Measurements from ENCODE around the gene NFIB. TPM values are rescaled to one million over a fixed set of nuclear protein-coding genes. Genes with fewer than 3 reads are reported as not detected.

Gene NFIB
- total RNA-seq, 1 experiment from 2014 or later, result 13.6 TPM

DNA sequence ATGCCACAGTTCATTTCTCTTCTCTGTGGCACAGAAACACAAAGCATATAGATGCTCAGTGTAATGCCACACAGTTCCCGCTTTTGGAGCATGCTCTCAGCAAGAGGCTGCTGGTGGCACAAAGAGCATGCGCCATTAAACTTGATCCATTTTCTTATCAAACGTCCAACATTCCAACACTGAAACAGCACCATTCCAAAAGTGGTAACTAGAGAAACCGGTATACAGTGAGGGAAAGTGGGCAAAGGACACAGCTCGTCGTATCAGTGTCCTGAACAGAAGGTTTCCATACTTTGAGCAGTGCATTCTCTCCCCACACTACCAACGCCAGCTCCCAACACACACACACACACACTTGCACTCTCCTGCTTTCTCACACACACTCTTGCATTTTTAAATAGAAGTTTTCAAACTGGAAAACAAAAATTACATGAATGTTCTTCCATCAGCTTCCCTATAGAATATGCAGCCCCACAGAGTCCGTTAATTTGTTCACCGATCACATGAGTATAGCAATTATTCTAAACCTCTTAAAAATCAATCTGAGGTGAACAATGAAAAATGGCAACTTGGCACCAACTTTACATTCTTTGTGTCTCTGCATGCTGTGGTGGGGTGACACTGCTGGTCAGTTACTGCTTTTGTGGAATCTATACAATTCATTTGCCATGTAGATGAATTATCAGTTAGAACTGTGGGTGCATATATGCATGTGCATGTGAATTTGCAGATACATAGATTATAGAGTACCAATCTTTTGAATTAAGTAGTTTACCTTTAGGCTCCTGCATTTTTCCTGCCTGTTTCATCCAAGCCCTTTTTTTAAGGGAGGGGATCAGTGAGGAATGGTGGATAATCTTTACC lies 5.7 kb downstream of the NFIB start:
- no peak for DNase-seq (ENCODE audit: low spot score)

DNA sequence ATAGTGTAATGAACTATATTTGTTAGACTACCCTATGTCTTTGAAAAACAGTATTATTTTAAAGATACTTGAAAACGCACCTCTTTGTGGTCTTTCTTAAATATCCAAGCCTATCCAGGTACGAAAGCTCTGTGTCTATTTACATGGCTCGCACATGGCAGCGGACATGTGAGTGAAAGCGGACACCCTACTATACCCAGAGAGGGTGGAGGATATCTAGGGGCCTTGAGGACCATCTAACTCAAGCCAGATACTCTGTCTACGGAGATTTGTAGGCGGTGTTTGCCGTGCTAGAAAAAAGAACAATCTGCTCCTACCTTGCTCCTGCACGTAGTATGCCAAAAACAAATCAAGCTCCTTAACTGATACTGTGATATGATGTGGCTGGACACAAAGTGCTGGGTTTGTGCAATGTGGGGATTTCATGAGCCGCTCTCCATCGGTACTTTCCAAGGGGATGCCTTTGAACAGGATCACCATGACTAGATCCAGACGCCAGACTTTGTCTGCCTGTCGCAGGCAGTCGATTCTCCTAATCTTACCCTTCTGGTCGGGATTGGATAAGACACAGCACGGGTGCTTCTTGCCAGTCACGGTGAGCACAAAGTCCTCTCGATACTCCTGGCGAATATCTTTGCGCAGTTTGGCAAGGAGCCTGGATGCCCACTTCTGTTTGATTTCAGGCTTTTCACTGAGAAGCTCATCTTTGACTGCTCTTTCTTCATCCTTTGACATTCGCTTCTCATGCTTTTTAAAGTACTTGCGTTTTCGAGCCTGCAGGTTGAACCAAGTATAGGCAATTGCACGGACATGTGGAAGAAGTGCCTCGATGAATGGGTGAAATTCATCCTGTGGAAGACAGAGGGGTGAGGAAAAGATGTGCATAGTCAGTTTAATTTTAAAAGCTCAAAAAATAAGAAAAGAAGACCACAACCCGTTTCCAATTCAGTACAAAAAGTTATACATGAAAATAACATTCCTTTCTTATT lies 7.0 kb downstream of the NFIB start:
- DNase-seq (ENCODE audit: low spot score), result no peak

DNA sequence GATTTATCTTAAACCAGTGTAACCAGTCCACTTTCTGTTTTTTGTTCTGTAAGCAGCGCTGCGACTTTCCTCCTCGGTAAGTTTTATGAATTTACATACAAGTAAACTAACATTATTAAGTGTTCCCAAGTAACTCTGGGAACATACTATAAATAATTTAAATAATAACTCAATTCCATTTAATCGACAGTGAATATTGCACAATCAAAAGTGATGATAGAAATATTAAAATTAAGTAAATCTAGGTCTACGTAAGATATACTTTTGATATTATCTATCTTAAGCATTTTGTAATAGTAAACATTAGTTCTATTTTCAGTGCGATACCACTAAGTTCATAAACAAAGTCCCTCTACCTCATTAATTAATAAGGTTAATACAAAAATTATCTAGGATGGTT lies 7.8 kb downstream of the NFIB start:
- DNase-seq (ENCODE audit: low spot score), result no peak

DNA sequence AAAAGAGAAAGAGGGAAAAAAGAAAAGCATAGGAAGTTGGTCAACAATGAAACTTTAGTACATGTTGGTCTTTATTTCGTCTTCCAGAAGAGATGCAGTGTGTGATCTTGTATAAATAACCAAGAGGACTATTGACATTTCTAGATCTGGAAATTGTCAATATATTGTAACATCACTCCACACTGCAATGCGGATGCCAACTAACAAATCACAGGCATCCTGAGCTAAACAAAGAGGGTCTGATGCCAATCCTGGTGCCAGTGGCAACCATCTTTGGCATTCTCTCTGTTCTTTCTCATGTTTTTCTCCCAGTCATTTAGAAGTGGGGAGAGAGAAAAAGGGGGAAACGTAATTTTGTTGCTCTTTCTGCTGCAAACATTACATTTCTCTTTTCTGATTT lies 9.7 kb downstream of the NFIB start:
- DNase-seq (ENCODE audit: low spot score), result no peak

DNA sequence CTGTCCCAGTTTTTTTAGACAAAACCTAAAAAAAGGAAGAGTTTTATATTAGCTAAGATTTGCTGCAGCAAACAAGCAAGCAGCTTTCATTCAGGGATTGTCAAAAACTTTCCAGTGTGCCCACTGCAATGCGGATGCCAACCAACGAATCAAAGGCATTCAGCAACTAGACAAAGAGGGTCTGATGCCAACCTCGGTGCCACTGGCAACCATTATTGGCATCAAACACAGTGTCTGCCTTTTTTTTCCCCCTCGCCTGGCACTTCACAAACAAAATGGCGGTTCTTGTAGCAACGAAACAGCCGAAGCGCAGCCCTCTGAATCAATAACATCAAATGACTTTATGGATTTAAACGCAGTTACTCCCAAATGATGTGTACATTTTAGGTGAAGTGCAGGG lies 10.4 kb downstream of the NFIB start:
- no peak for DNase-seq (ENCODE audit: low spot score)

DNA sequence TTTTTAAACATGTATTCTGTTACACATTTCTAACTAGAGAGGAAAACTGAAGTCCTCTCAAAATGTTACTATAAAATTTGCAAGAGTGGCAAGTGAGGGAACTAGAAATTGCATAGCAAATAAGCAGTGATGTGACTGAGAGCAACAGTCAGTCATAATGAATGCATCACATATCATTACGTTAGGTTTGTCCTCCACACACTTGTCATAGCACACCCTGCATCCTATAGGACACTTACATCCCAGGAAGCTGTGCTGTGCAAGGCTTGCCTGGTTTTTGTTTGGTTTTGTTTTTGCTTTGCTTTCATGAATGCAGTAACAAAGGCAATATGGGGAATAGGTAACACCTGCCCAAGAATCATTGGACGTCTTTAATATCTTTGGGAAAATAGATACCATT lies 10.8 kb downstream of the NFIB start:
- DNase-seq (ENCODE audit: low spot score), result no peak

DNA sequence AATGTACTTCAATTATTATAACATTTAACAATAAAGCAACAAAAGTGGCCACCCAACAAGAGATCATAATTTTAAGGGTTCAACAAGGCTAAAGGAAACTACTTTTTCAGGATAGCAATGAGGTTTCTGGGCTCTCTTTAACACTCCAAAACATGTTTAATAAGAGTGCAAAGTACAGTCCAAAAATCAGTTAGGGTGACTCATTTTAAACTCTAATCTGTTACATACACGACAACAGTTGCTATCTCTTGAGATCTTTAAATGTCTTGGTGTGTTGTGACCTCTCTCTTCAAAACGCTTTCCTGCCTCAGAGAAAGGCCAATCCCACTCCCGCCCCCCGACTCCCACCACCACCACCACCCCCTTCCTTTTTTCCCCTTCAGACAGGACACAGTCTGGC lies 11.5 kb downstream of the NFIB start:
- peak; percentile 27 for DNase-seq (ENCODE audit: low spot score)

DNA sequence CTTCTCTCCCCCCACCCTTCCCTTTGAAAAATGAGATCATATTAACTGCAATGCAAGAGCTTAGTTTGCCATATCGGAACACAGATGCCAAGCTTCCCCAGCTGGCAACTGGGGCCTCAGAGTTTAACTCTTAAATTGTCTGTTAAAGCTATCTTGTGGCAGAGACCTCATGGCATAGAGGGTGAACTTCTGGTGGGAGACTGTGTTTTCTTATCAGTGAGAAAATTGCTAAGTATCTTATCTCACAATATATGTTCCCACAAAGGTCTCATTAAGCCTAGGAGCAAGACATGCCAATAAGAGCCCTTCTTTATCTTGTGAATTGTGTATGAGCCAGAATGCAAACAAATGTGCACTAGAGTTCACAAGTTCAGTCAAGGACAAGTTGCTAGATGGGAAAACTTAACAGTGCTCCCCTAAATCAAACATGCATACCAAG lies 12.3 kb downstream of the NFIB start:
- DNase-seq (ENCODE audit: low spot score), result no peak

DNA sequence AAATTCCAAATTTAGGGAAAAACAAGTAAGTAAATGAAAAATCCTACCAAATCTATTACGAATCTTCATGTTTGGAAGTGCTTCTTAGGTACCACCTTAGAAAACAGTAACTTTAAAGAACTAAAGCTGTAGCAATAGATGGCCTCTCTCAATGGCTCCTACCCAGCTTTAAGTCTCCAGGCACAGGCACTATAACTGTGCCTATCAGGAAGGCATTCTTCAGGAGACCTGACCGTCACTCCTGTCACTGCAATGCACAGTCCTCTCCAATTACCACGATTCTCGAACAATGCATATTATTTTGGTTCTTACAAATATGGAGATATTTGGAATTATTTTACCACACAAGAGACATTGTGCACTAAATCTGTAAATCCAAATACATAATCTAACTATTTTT lies 12.9 kb downstream of the NFIB start:
- DNase-seq (ENCODE audit: low spot score), result no peak

DNA sequence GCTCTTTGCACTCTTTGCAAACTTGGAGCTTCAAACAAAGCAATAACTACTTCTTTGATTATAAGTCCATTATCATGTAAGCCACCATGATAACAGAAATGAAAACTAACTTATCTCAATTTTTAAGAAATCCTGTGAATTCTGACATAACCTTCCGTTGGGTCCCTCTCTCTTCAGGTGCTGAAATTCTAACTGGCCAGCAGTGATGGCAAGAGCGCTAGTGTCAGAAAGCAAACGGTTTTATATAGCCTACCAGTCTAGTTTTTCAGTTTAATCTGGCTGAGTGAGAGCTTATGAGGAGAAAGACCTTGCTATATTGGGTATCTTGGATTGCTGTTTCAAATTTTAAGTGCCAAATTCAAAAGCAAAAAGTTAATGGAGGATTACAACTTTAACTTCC lies 13.4 kb downstream of the NFIB start:
- no peak for DNase-seq (ENCODE audit: low spot score)

DNA sequence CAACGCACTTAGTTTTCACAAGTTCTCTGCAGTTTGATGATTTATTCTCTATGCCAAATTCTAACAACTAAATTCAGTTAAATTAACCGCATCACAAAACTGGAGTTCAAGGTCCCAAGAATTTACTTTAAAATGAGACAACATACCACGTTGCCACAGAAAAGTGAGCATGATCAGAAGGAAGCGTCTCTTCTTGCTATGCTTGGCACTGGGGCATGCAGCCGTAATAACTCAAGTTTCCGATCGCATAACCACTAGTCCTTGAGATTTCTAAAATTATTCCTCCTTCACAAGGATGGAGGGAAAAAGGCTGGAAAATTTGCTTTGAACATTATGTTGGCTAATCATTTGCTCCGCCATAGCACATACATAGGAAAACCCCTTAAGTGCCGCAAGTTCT lies 13.9 kb downstream of the NFIB start:
- no peak for DNase-seq (ENCODE audit: low spot score)

DNA sequence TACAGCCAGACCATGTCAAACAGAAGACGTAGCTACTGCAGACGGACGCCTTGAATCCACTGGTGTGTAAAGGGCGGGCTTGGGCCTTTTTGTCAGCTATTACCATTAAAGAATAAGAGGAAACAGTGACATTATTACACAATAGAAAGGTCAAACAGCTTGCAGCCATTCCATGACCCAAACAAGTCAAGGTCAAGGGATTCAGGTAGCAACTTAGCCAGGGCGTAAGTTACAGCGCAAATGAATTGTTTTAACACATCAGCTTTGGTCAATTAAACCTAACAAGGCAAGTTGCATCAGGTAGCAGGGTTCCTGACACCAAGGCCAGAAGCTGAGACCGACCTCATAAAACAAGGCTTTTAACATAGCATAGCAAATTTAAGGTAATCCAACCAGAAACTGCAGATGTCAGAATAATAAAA lies 15.3 kb downstream of the NFIB start:
- DNase-seq (ENCODE audit: low spot score), result no peak

DNA sequence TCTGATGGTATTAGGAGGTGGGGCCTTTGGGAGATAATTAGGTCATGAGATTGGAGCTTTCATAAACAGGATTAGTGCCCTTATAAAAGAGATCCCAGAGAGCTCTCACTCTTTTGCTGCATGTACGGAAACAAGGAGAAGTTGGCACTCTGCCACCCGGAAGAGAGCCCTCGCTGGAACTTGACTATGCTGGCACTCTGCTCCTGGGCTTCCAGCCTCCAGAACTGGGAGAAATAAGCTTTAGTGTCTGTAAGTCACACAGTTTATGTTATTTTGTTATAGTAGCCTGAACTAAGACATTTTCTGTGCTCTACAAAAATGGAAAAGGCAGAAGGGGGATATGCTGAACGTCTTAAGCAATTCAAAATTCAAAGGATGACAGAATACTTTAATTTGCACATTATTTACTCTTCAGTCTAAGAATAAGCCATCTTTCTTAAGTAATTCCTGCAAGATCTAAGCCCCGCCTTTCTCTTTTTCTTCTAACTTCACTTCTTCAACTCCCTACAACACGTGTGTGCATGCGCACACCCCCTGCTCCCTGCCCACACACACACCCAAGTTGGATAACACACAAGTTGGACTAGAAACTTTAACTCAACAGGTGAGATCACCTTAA lies 17.3 kb downstream of the NFIB start:
- DNase-seq (ENCODE audit: low spot score), result no peak

DNA sequence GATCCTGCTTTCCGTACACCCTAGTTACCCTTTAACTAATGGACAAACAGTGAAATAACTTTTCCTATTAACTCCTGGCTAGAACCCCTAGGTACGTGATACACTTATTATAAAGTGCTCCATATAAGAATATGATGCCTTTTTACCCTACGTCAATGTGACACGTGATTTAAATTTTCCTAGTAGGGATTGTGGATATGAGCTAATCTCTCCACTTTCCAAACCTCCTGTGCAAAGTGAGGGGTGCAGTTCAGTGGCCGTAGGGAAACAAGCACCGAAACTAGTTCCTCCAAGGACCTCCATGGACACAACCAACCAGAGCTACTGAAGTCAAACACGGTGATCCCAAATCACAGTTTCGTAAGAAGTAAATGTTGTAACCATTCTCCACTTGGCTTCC lies 19.3 kb downstream of the NFIB start:
- no peak for DNase-seq (ENCODE audit: low spot score)

DNA sequence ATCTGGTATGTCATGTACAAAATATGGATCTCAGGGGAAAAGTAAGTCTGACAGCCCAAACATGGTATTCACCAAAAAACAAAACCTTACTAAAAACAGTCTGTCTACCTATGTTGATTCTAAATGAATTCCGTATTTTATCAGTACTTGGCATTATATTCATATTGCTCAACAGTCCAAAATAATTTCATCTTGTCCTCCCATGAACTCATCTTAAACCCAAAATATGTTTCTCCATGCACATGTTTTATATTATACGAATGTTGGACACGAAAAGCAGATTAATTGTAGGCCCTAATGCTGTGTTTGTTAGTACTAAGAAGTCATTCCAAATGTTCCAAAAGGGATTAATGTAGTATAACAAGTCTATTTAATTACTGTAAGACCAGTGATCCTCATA lies 20.1 kb downstream of the NFIB start:
- DNase-seq (ENCODE audit: low spot score), result no peak

DNA sequence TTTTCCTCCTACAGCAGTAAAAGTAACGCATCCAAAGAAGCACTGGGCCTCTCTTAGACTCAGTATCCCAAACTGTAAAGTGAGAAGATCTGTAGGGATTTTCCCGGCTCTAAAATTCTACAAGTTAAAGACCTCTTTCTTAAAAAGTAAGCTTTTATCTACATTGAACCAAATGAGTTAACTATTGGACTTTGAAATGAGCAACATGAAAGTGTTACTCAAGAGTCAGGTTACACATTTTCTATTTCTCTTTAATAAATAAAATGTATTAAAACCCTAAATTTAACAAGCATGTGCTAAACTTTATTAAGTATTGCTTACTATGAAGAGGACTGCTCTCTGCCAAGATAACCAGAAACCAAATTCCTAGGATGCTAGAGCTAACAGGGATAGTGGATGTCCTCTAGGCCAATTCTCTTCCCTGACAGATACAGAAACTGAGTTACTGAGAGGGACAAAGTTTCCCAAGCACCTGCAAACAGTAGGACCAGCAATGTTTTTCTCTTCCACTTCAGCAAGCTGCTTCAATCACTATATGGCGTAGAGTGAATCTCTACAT lies 21.7 kb downstream of the NFIB start:
- no peak for DNase-seq (ENCODE audit: low spot score)

DNA sequence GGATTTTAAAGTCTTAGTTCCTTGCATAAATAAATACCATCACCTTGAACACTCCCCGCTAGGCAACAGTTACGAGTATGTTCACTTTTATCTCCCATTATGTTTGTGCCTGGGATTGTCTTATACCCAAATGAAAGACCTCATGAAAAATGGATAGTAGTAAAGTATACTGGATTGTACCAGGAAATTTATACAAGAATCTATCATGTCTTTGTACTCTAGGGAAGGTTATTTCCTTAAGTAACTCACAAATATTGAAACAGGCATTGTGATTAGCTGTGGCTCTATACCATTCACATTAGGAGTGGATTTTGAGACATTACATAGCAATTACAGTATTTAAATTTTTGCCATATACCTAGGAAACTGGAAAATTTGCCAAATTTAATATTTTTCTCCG lies 24.0 kb downstream of the NFIB start:
- DNase-seq (ENCODE audit: low spot score), result no peak

DNA sequence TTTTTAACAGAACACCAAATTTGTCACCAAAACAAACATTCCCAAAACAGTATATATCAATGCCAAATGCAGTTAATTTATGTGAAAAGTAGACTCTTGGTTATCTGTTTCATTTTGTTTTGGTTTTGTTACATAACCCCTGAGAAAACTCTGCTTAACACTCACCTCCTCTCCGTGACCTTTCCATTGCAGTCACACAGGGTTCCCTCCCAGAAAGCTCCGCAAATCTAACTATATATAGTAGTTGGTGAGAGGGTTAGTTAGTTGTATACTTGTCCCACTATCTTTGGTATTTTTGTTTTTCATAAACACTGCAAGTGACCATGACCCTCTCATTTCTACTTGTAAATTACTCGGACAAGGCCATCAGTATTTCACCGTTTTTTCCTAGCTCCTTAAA lies 25.5 kb downstream of the NFIB start:
- no peak for DNase-seq (ENCODE audit: low spot score)

DNA sequence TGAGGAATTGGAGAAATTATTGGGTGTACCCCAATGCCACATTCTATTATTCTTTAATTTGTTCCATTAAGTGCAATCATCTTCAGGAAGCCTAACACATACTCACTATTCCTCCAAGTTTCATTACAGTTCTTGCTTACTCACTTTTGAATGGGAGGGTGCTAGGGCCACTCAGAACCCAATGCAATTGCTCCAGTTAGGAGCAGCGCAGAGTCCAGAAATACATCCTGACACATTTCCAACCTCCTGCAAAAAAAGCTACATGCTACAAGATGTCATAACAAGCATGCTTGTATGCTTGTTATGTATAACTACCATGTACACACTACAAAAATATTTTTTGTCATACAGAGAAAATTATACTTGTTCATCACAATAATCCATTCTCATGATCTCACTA lies 27.8 kb downstream of the NFIB start:
- no peak for DNase-seq (ENCODE audit: low spot score)

DNA sequence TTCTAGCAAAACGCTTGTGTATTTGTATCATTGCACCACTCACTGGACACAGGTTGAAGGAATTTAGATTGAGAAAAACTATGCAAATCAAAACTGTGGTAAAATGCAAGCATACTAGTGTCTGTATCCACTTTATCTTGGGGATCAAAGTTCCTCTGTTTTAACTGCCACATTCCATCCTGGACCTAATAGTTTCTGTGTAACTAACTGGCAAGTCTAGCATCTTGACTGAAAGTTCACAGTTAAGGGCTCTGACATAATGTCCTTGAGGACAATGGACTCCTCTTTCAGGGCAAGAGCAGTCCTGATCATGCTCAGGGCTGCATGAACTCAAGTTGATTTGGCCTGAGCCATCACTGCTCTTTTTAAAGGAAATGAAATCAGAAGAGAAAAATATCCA lies 30.7 kb downstream of the NFIB start:
- no peak for DNase-seq (ENCODE audit: low spot score)

DNA sequence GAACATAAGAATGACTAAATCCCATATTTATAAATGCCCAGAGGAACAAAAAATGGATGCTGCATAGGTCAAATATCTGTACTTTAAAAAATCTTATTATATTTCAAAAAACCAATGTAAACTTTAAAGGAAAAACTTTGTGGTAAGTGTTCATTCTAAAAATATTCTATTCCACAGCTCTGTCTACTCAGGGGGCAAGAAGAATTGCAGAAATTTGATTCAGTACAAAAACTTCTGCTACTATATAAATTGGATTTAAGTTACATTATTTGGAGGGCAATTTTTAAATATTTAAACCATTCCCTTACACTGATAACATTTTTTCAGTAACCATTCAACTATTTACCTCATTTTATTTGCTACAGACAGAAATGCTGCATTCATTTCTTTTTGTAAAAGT lies 32.1 kb downstream of the NFIB start:
- no peak for DNase-seq (ENCODE audit: low spot score)
